ENCODE results near the gene CCDC88C. TPM values are rescaled to one million over a fixed set of nuclear protein-coding genes. Genes with fewer than 3 reads are reported as not detected.

The CCDC88C gene
- total RNA-seq, 2 experiments from 2014 or later, result 73.7 to 82.8 TPM

DNA sequence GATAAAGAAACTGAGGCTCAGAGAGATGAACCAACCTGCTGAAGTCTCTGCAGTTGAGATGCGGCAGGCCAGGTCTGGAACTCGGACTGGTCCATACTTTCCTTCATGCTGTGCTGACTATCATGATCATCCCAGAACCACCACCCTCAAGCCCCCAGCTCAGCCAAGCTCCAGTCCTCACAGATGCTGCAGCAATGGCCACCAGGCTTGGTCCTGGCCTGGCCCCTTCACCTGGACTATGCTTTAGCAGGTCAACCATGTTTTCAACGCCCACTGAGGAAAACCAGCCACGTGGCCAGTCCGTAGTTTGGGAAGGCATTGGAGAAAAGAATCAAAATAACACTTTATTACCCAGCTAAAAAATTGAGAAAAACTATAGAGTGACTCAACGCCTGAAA lies 174.5 kb downstream of the CCDC88C start:
- Mint-ChIP-seq H3K9me3 (ENCODE audit: low read depth) (peaks cover 11% of the 10 kb centered on the region), H3K27ac (peak overlapping the region; percentile 89), H3K4me1 (peaks cover 99% of the 10 kb centered on the region), H3K4me3 (peak overlapping the region; percentile 74), H3K27me3 (no peaks in the 10 kb centered on the region), H3K36me3 (ENCODE audit: low read depth) (peaks cover 47% of the 10 kb centered on the region)
- ATAC-seq (no peak), DNase-seq (no peak)
- ChIA-PET POLR2A (interaction anchor here (0.8 to 5.0 kb wide), 9 partner anchors 9 to 266 kb away, joined by 3 to 66 read pairs (median 5); partner anchors contain the start of gene RPS6KA5), CTCF (interaction anchor here (0.6 to 2.7 kb wide), 15 partner anchors 9 to 172 kb away, joined by 3 to 26 read pairs (median 4); no protein-coding TSS in a partner anchor)
- intact Hi-C loops (cut with DNase I, micrococcal nuclease), result loop anchor here (1.0 to 5.0 kb wide), 8 partner anchors 14 to 273 kb away; no protein-coding TSS in a partner anchor

- peaks cover 48% of the 10 kb centered on the region for H3K36me3 Mint-ChIP-seq (ENCODE audit: low read depth)
- intact Hi-C loops (cut with DNase I, micrococcal nuclease), result loop anchor here (1.0 to 5.0 kb wide), 8 partner anchors 14 to 272 kb away; no protein-coding TSS in a partner anchor
- peaks cover 11% of the 10 kb centered on the region for H3K9me3 Mint-ChIP-seq (ENCODE audit: low read depth)
- H3K27me3 Mint-ChIP-seq, result no peaks in the 10 kb centered on the region
- H3K4me3 Mint-ChIP-seq, result peak overlapping the region; percentile 74
- ATAC-seq (no peak), DNase-seq (no peak)
- peaks cover 99% of the 10 kb centered on the region for H3K4me1 Mint-ChIP-seq
- peak overlapping the region; percentile 89 for H3K27ac Mint-ChIP-seq
- POLR2A ChIA-PET, result interaction anchor here (1.3 to 5.0 kb wide), 5 partner anchors 9 to 168 kb away, joined by 4 to 66 read pairs (median 7); no protein-coding TSS in a partner anchor
- CTCF ChIA-PET, result interaction anchor here (0.6 to 2.7 kb wide), 7 partner anchors 10 to 53 kb away, joined by 3 to 26 read pairs (median 5); no protein-coding TSS in a partner anchor
Observed at GRCh38 chr14:91242635-91243034, 175.0 kb downstream of the CCDC88C start.

- H3K4me3 Mint-ChIP-seq, result peak overlapping the region; percentile 74
- no peaks in the 10 kb centered on the region for H3K27me3 Mint-ChIP-seq
- ChIA-PET POLR2A (interaction anchor here (0.6 kb wide), 1 partner anchor 48 kb away, joined by 3 read pairs; no protein-coding TSS in a partner anchor), CTCF (interaction anchor here (0.7 to 1.9 kb wide), 5 partner anchors 14 to 68 kb away, joined by 3 to 7 read pairs (median 3); no protein-coding TSS in a partner anchor)
- intact Hi-C loops (cut with DNase I, micrococcal nuclease), result loop anchor here in 1 of 2 experiments (2.0 to 5.0 kb wide), 3 partner anchors 15 to 65 kb away; no protein-coding TSS in a partner anchor
- H3K9me3 Mint-ChIP-seq (ENCODE audit: low read depth), result peaks cover 6% of the 10 kb centered on the region
- peaks cover 95% of the 10 kb centered on the region for H3K4me1 Mint-ChIP-seq
- no peak for ATAC-seq
- DNase-seq, result no peak
- peak overlapping the region; percentile 89 for H3K27ac Mint-ChIP-seq
- peaks cover 43% of the 10 kb centered on the region for H3K36me3 Mint-ChIP-seq (ENCODE audit: low read depth)
Observed at GRCh38 chr14:91241863-91242262, 175.8 kb downstream of the CCDC88C start.

DNA sequence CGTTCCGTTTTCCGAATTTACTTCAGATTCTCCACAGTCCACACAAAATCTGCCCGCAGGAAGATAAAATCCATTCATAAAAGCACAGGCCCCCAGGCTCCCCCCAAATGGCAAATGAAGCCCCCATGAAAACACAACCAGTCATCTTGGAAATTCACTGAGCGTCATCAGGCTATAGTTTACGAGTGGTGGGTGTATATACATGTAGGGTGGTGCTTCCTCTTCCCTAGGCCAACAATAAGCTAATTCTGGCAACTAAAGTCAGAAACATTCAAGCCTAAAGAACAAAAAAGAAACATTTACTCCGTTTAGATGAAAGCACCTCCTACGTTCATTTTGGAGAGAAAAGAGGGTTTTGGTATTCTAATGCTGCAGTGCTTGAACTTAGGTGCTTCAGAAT lies 179.0 kb downstream of the CCDC88C start:
- H3K36me3 Mint-ChIP-seq (ENCODE audit: low read depth), result peaks cover 45% of the 10 kb centered on the region
- peak overlapping the region; percentile 24 for H3K4me3 Mint-ChIP-seq
- intact Hi-C loops (cut with DNase I, micrococcal nuclease), result no loop called here
- DNase-seq (no peak), ATAC-seq (no peak)
- H3K4me1 Mint-ChIP-seq, result peaks cover 70% of the 10 kb centered on the region
- ChIA-PET POLR2A (interaction anchor here (2.2 kb wide), 1 partner anchor 19 kb away, joined by 7 read pairs; no protein-coding TSS in a partner anchor), CTCF (interaction anchor here (0.5 to 1.4 kb wide), 6 partner anchors 11 to 242 kb away, joined by 3 to 5 read pairs (median 3); no protein-coding TSS in a partner anchor)
- peaks cover 6% of the 10 kb centered on the region for H3K9me3 Mint-ChIP-seq (ENCODE audit: low read depth)
- peak overlapping the region; percentile 68 for H3K27ac Mint-ChIP-seq
- H3K27me3 Mint-ChIP-seq, result no peaks in the 10 kb centered on the region

DNA sequence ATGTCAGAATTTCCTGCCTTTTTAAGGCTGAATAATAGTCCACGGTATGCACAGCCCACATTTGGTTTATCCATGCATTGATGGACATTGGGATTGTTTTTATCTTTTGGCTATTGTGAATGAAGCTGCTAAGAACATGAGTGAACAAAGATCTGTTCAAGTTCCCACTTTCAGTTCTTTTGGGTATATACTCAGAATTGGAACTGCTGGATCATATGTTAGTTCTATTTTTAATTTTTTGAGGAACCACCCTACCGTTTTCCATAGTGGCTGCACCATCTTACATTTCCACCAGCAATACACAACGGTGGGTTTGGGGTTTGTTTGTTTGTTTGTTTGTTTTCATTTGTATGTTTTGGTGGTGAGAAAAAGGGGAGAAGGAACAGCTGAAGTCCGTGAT lies 179.5 kb downstream of the CCDC88C start:
- peaks cover 6% of the 10 kb centered on the region for H3K9me3 Mint-ChIP-seq (ENCODE audit: low read depth)
- peak overlapping the region; percentile 68 for H3K27ac Mint-ChIP-seq
- H3K36me3 Mint-ChIP-seq (ENCODE audit: low read depth), result peaks cover 44% of the 10 kb centered on the region
- H3K4me1 Mint-ChIP-seq, result peaks cover 68% of the 10 kb centered on the region
- ChIA-PET CTCF (interaction anchor here (0.6 to 1.4 kb wide), 2 partner anchors 11 to 243 kb away, joined by 3 to 5 read pairs; no protein-coding TSS in a partner anchor), POLR2A (interaction anchor here (2.2 kb wide), 1 partner anchor 20 kb away, joined by 7 read pairs; no protein-coding TSS in a partner anchor)
- no peak overlapping the region for H3K4me3 Mint-ChIP-seq
- H3K27me3 Mint-ChIP-seq, result no peaks in the 10 kb centered on the region
- ATAC-seq (no peak), DNase-seq (no peak)
- intact Hi-C loops (cut with DNase I, micrococcal nuclease), result no loop called here

DNA sequence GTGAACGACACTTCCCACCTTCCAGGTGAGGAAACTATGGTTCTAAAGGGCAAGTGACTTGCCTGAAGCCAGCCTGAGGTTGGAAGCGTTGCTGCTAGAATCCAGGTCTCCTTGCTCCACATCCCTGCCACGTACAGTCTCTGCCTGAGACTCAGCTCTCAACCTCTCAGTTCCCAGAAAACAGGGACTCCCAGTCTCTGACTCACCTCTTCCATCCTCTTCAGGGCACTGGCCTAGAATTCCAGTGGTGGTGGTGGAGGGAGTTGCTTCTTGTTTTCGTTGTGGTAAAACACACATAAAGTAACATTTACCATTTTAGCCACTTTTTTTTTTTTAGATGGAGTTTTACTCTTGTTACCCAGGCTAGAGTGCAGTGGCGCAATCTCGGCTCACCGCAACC lies 180.4 kb downstream of the CCDC88C start:
- Mint-ChIP-seq H3K36me3 (ENCODE audit: low read depth) (peaks cover 44% of the 10 kb centered on the region), H3K27me3 (no peaks in the 10 kb centered on the region), H3K4me3 (no peak overlapping the region), H3K4me1 (peaks cover 66% of the 10 kb centered on the region), H3K9me3 (ENCODE audit: low read depth) (peaks cover 6% of the 10 kb centered on the region), H3K27ac (no peak overlapping the region)
- DNase-seq, result no peak
- POLR2A ChIA-PET, result interaction anchor here (0.6 to 0.8 kb wide), 2 partner anchors 87 to 180 kb away, joined by 3 to 4 read pairs; partner anchors contain the start of gene CCDC88C
- intact Hi-C loops (cut with DNase I, micrococcal nuclease), result no loop called here
- no peak for ATAC-seq
- CTCF ChIA-PET, result interaction anchor here (0.7 kb wide), 1 partner anchor 60 kb away, joined by 4 read pairs; no protein-coding TSS in a partner anchor

GRCh38 chr14:91235841-91236240 lies 181.8 kb downstream of the CCDC88C start:
- Mint-ChIP-seq H3K9me3 (ENCODE audit: low read depth) (peaks cover under 1% of the 10 kb centered on the region), H3K27me3 (no peaks in the 10 kb centered on the region), H3K36me3 (ENCODE audit: low read depth) (peaks cover 46% of the 10 kb centered on the region), H3K27ac (no peak overlapping the region), H3K4me1 (peaks cover 67% of the 10 kb centered on the region), H3K4me3 (no peak overlapping the region)
- intact Hi-C loops (cut with DNase I, micrococcal nuclease), result no loop called here
- no peak for ATAC-seq
- ChIA-PET POLR2A (no interaction called here), CTCF (interaction anchor here (0.6 kb wide), 1 partner anchor 59 kb away, joined by 3 read pairs; no protein-coding TSS in a partner anchor)
- DNase-seq, result no peak

- Mint-ChIP-seq H3K27ac (no peak overlapping the region), H3K4me3 (no peak overlapping the region), H3K36me3 (ENCODE audit: low read depth) (peaks cover 51% of the 10 kb centered on the region), H3K4me1 (peaks cover 68% of the 10 kb centered on the region), H3K9me3 (ENCODE audit: low read depth) (peaks cover 4% of the 10 kb centered on the region), H3K27me3 (no peaks in the 10 kb centered on the region)
- intact Hi-C loops (cut with DNase I, micrococcal nuclease), result no loop called here
- ATAC-seq, result no peak
- ChIA-PET POLR2A (no interaction called here), CTCF (interaction anchor here (1.2 kb wide), 1 partner anchor 17 kb away, joined by 3 read pairs; no protein-coding TSS in a partner anchor)
- no peak for DNase-seq
Observed at GRCh38 chr14:91234791-91235114, 182.9 kb downstream of the CCDC88C start.

DNA sequence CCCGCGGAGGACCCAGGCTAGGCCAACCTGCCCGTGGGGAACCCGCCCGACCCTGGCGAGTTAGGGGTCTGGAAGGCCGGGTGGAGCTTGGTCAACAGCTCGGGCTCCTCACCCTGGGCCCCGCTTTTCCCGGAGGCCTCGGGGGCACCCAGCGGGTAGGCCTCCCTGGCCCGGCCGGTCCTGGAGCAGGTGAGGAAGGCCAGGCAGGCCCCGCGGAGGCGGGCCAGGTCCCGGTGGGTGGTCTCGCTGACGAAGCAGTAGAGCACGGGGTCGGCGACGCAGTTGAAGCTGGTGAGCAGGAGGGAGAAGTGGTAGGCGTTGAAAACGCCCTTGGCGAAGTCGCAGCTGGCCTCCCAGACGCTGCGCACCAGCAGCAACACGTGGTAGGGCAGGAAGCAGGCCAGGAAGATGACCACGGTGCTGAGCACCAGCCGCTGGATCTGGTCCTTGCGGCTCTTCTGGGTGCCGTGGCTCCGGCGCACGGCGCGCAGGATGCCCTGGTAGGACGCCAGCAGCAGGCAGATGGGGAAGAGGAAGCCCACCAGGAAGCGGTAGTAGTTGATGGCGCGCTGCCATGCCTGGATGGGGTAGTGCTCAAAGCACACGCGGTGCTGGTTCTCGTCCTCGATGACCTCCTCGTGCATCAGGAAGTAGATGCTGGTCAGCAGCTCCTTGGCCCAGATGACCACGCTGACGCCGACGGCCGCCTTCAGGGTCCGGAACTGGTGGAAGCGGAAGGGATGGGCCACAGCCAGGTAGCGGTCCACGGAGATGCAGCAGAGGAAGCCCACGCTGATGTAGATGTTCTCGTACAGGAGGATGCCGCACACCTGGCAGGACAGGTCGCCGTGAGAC lies 183.5 kb downstream of the CCDC88C start:
- Mint-ChIP-seq H3K36me3 (ENCODE audit: low read depth) (peaks cover 46% of the 10 kb centered on the region), H3K9me3 (ENCODE audit: low read depth) (peaks cover 4% of the 10 kb centered on the region), H3K4me1 (peaks cover 68% of the 10 kb centered on the region), H3K4me3 (no peak overlapping the region), H3K27ac (no peak overlapping the region), H3K27me3 (no peaks in the 10 kb centered on the region)
- intact Hi-C loops (cut with DNase I, micrococcal nuclease), result no loop called here
- ChIA-PET CTCF (interaction anchor here (1.2 kb wide), 1 partner anchor 18 kb away, joined by 3 read pairs; no protein-coding TSS in a partner anchor), POLR2A (no interaction called here)
- no peak for ATAC-seq
- DNase-seq, result no peak

GRCh38 chr14:91232603-91233002 lies 185.0 kb downstream of the CCDC88C start:
- Mint-ChIP-seq H3K9me3 (ENCODE audit: low read depth) (peaks cover 4% of the 10 kb centered on the region), H3K4me3 (no peak overlapping the region), H3K27me3 (no peaks in the 10 kb centered on the region), H3K27ac (peak overlapping the region; percentile 53), H3K4me1 (peaks cover 67% of the 10 kb centered on the region), H3K36me3 (ENCODE audit: low read depth) (peaks cover 38% of the 10 kb centered on the region)
- ATAC-seq, result no peak
- CTCF ChIA-PET, result interaction anchor here (1.0 kb wide), 1 partner anchor 11 kb away, joined by 3 read pairs; the partner anchor contains the start of gene GPR68
- POLR2A ChIA-PET, result no interaction called here
- intact Hi-C loops (cut with DNase I, micrococcal nuclease), result no loop called here
- no peak for DNase-seq

DNA sequence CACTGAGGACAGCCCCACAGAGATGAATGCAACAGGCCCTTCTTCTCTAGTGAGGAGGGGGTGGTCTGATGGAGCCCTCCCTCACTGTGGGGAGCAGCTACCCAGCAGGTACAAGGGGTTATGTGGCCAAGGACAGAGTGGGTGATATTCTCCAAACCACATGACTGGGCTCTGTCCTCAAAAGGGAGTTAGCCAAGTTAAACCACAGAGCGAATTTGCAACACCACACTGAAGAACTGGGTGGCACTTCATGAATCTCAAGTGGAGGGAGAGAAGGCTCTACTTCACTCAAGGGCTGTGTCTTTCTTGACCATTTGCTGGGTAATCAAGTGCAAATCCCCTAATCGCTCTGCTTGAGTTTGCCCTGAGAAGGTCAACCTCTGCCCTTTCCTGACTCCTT lies 185.6 kb downstream of the CCDC88C start:
- Mint-ChIP-seq H3K4me3 (no peak overlapping the region), H3K36me3 (ENCODE audit: low read depth) (peaks cover 38% of the 10 kb centered on the region), H3K27ac (peak overlapping the region; percentile 100), H3K9me3 (ENCODE audit: low read depth) (peaks cover 4% of the 10 kb centered on the region), H3K27me3 (no peaks in the 10 kb centered on the region), H3K4me1 (peaks cover 69% of the 10 kb centered on the region)
- DNase-seq (no peak), ATAC-seq (no peak)
- intact Hi-C loops (cut with DNase I, micrococcal nuclease), result no loop called here
- ChIA-PET CTCF (no interaction called here), POLR2A (no interaction called here)

All from activated CD4-positive, alpha-beta T cell treated with anti-CD3 and anti-CD28 coated beads for 36 hours (primary cell).